Hepatocyte (in vitro differentiated cells): ENCODE results near the gene SLC38A11.

Experiments used
- CTCF ChIP-seq: fragments of 200-600 bp; sonication (generic); IDR thresholded peaks from 2 replicates; pipeline ENCODE4 v1.5.1; 2016; ENCODE audit warnings: antibody characterized with exemption, mild to moderate bottlenecking; ENCODE audit not compliant: poor library complexity
- EZH2 ChIP-seq: fragments of 200-600 bp; sonication (generic); IDR thresholded peaks from 2 replicates; pipeline ENCODE4 v1.6.1; 2016; ENCODE audit warnings: antibody characterized with exemption, mild to moderate bottlenecking, borderline replicate concordance
- EZH2phosphoT487 ChIP-seq: fragments of 200-600 bp; sonication (generic); IDR thresholded peaks from one replicate; pipeline ENCODE4 v1.6.1; 2018; ENCODE audit warnings: antibody characterized with exemption, mild to moderate bottlenecking, low read depth, moderate library complexity; ENCODE audit not compliant: unreplicated experiment, severe bottlenecking

- TF ChIP-seq CTCF (no peak), EZH2 (no peak), EZH2phosphoT487 (no peak)
Measured at GRCh38 chr2:164915566-164915965, 39.8 kb downstream of the SLC38A11 start.
